Gastrocnemius medialis (tissue), 4 donors: ENCODE results near the gene CIBAR2.

Experiments
- CTCF ChIP-seq, 5 experiments: fragments of 450-650 bp in 3 of 5; fragments of 200-600 bp in 2 of 5; sonication (generic) in 2 of 5; IDR thresholded peaks in 4 of 5; conservative IDR thresholded peaks in 1 of 5; 1 replicate in 4 of 5; 2 replicates in 1 of 5; pipeline ENCODE4 v1.5.1; 2016 to 2019; ENCODE audit warnings: antibody characterized with exemption in 5 of 5, mild to moderate bottlenecking in 3 of 5, moderate library complexity in 3 of 5
- POLR2A ChIP-seq, 2 donors: fragments of 450-650 bp; IDR thresholded peaks; one replicate each; pipeline ENCODE4 v1.6.1; 2017; ENCODE audit warnings: antibody characterized with exemption in 2 of 2, mild to moderate bottlenecking in 2 of 2, moderate library complexity in 2 of 2

GRCh38 chr16:85093705-85094104, 18.6 kb downstream of the CIBAR2 start:
- no peak for TF ChIP-seq CTCF (IDR thresholded peaks at IDR 0.05 in 4 of 5, conservative IDR thresholded peaks at IDR 0.05 in 1 of 5)
- TF ChIP-seq POLR2A (IDR thresholded peaks at IDR 0.05) = no peak
